ENCODE data around the gene MARVELD1. TPM values are rescaled to one million over a fixed set of nuclear protein-coding genes. Genes with fewer than 3 reads are reported as not detected.

The MARVELD1 gene
- total RNA-seq, 1 donor, result 5.5 TPM

GRCh38 chr10:97726636-97727178 is 13.2 kb downstream of the MARVELD1 start:
- no peaks in the 10 kb centered on the region for H3K27me3 ChIP-seq (ENCODE audit: insufficient read depth, low read length)
- no peaks in the 10 kb centered on the region for H3K4me1 ChIP-seq (ENCODE audit: insufficient read depth, low read length)
- no peaks in the 10 kb centered on the region for H3K9me3 ChIP-seq (ENCODE audit: low read depth, low read length)
- no peak overlapping the region for H3K4me3 ChIP-seq (ENCODE audit: low read length)

DNA sequence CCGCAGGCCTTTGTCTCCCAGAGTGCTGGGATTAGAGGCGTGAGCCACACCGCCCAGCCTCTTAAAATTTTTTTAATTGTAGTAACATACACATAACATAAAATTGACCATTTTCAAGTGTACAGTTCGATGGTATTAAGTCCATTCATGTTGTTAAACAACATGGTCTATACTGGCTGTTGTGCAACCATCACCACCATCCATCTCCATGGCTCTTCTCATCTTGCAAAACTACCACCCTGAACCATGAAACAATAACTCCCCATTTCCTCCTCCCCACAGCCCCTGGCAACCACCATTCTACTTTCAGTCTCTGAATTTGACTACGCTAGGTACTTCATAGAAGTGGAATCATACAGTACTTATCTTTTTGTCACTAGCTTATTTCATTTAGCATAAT is 15.5 kb downstream of the MARVELD1 start:
- no peaks in the 10 kb centered on the region for H3K27me3 ChIP-seq (ENCODE audit: insufficient read depth, low read length)
- H3K4me1 ChIP-seq (ENCODE audit: insufficient read depth, low read length), result no peaks in the 10 kb centered on the region
- no peaks in the 10 kb centered on the region for H3K9me3 ChIP-seq (ENCODE audit: low read depth, low read length)
- no peak overlapping the region for H3K4me3 ChIP-seq (ENCODE audit: low read length)

GRCh38 chr10:97731346-97732051 is 18.0 kb downstream of the MARVELD1 start:
- H3K4me3 ChIP-seq (ENCODE audit: low read length), result no peak overlapping the region
- no peaks in the 10 kb centered on the region for H3K27me3 ChIP-seq (ENCODE audit: insufficient read depth, low read length)
- H3K4me1 ChIP-seq (ENCODE audit: insufficient read depth, low read length), result peaks cover 1% of the 10 kb centered on the region
- H3K9me3 ChIP-seq (ENCODE audit: low read depth, low read length), result no peaks in the 10 kb centered on the region

DNA sequence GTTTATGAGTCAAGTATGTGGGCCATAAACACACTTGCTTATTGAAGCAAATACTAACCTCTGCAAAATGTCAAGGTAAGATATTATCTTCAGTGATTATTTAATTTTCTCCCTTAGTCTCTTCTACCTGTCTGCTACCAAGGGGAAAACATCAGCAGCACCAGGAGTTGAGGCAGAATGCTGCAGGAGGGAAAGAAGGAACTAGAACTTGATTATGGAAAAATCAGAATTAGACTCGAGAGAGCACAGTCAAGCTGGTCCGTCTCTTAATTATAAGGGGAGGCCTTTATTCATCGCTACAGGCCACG is 18.5 kb downstream of the MARVELD1 start:
- Histone ChIP-seq H3K4me3 (ENCODE audit: low read length) (no peak overlapping the region), H3K27me3 (ENCODE audit: insufficient read depth, low read length) (no peaks in the 10 kb centered on the region), H3K4me1 (ENCODE audit: insufficient read depth, low read length) (peaks cover 5% of the 10 kb centered on the region), H3K9me3 (ENCODE audit: low read depth, low read length) (no peaks in the 10 kb centered on the region)

- H3K4me1 ChIP-seq (ENCODE audit: insufficient read depth, low read length), result peaks cover 14% of the 10 kb centered on the region
- no peaks in the 10 kb centered on the region for H3K9me3 ChIP-seq (ENCODE audit: low read depth, low read length)
- no peaks in the 10 kb centered on the region for H3K27me3 ChIP-seq (ENCODE audit: insufficient read depth, low read length)
- H3K4me3 ChIP-seq (ENCODE audit: low read length), result no peak overlapping the region
Observed at GRCh38 chr10:97733256-97733655, 19.7 kb downstream of the MARVELD1 start.

DNA sequence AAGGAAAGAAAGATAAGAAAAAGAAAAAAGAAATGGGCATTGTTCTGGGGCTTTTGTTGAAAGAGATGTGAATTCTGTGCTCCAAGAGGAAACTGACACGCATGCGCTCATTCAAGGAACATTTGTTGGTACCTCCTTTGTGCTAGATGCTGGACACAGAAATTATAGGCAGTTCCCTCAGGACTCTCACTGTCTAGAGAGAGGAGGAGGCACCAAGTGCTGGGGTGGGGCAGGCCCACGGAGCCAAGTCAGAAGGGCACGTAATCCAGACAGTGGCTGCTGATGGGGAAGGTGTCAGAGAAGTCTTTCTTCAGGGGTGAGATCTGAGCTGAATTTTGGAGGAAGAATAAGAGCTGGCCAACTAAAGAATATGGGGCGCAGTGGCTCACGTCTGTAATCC is 20.5 kb downstream of the MARVELD1 start:
- Histone ChIP-seq H3K9me3 (ENCODE audit: low read depth, low read length) (no peaks in the 10 kb centered on the region), H3K4me3 (ENCODE audit: low read length) (no peak overlapping the region), H3K4me1 (ENCODE audit: insufficient read depth, low read length) (peaks cover 20% of the 10 kb centered on the region), H3K27me3 (ENCODE audit: insufficient read depth, low read length) (no peaks in the 10 kb centered on the region)

DNA sequence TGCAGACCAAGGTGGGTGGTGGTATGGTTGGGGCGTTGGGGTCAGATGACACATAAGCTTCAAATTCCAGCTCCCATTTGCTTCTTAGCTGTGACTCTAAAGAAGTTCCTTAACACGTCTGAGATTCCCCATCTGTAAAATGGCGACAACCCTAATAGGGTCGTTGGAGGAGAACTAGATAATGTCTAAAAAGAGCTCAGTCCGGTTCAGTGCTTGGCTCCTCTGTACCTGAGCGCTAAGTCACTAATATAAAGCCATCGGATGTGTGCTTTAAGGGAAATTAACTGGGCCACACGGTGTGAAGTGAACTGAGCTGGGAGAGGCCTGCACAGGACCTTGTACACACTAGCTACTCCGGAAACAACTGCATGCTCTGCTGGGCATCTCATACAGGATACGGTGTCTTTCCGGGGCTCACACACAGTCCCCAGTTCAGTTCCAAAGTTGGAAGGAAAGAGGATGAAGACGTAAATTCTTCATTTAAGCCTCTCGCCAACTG is 22.9 kb downstream of the MARVELD1 start:
- Histone ChIP-seq H3K9me3 (ENCODE audit: low read depth, low read length) (no peaks in the 10 kb centered on the region), H3K4me3 (ENCODE audit: low read length) (peak overlapping the region; percentile 97), H3K27me3 (ENCODE audit: insufficient read depth, low read length) (no peaks in the 10 kb centered on the region), H3K4me1 (ENCODE audit: insufficient read depth, low read length) (peaks cover 33% of the 10 kb centered on the region)

DNA sequence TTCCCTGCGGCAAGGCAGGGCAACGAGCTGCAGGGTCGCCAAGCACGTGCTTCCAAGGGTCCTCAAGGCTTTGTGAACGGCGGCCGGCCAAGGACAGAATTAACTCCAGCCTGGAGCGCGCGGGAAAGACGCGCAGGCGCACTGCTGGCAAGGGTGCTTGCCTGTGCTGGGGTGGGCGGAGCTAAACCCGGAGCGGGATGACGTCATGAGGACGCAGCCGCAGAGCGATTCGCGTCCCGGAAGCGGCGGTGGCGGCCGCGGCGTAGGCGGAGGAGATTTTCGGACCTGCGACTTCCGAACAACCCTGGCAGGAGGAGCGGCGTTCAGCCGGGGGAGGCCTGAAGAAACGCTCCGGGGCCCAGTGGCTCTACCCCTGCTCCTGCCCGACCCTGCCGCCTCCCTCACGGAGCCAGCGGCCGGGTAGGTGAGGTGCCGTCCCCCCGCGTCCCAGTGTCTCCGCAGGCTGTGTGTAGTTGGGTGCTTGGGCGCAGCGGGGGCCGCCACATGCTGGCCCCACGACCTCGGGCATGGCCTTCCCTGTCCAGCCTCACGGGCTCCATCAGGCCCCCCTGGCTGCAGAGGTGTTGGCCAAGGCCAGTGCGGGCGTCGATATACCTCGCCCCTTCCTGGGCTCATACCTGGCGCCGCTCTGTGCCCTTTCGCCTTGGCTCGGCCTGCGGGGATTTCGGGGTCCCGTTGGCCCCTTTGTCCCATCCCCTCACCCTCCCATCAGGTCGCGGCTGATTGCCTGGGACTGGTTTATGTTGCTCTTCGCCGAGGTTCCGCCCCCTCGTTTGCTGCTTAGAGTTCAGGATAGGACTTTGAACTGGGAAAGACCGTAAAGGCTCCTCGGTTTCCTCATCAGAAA is 23.6 kb downstream of the MARVELD1 start, which contains the start of gene ZFYVE27:
Gene ZFYVE27, plus strand, starts transcription at position 227 of the 868 bp plus-strand sequence. CDS start 1,350 bp downstream, outside the sequence.
- H3K27me3 ChIP-seq (ENCODE audit: insufficient read depth, low read length), result no peaks in the 10 kb centered on the region
- no peaks in the 10 kb centered on the region for H3K9me3 ChIP-seq (ENCODE audit: low read depth, low read length)
- H3K4me3 ChIP-seq (ENCODE audit: low read length), result peak within 1 kb of the TSS; percentile 97
- H3K4me1 ChIP-seq (ENCODE audit: insufficient read depth, low read length), result peaks cover 33% of the 10 kb centered on the region

DNA sequence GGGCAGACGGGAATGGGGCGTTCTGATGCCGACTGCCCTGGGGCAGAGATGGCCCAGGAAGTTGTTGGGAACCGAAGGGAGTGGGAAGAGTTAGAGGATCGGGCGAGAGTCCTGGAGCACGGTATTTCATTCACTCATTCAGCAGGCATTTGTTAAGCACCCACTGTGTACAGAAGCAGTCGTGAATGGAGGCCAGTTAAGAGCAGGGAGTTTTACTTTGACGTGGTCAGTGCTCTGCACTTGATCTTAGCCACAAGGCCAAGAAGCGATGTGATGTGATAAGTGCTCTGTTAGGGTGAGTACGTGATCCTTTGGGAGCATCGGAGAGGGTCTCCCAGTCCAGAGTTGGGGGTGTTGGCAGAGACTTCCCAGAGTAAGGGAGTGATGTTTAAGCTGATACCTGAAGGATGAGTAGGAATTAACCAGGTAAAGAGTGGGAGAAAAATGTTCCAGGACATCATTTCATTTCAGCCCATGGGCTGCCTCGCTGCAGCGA is 24.3 kb downstream of the MARVELD1 start:
- H3K27me3 ChIP-seq (ENCODE audit: insufficient read depth, low read length), result no peaks in the 10 kb centered on the region
- peaks cover 33% of the 10 kb centered on the region for H3K4me1 ChIP-seq (ENCODE audit: insufficient read depth, low read length)
- peak overlapping the region; percentile 97 for H3K4me3 ChIP-seq (ENCODE audit: low read length)
- no peaks in the 10 kb centered on the region for H3K9me3 ChIP-seq (ENCODE audit: low read depth, low read length)

GRCh38 chr10:97738616-97739015 is 25.1 kb downstream of the MARVELD1 start:
- no peaks in the 10 kb centered on the region for H3K9me3 ChIP-seq (ENCODE audit: low read depth, low read length)
- peaks cover 33% of the 10 kb centered on the region for H3K4me1 ChIP-seq (ENCODE audit: insufficient read depth, low read length)
- H3K4me3 ChIP-seq (ENCODE audit: low read length), result no peak overlapping the region
- no peaks in the 10 kb centered on the region for H3K27me3 ChIP-seq (ENCODE audit: insufficient read depth, low read length)

DNA sequence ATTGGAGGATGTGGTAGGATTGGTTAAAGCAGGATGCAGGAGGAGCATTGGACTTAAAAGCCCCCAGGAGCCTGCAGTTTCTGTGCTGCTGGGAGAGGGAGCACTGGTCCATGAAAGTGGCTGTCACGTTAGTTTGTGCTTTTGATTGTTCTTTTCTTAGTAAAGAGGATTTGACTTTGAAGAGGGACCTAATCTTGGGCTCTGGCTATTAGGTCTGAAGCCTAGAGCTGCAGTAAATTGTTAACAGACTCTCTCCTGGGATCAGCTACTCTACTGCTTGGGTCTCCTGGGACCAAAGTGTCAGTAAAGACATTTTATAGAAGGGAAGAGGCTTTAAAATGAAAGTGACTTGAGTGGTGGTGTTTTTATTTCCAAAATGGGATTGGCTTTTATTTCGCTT is 27.1 kb downstream of the MARVELD1 start:
- Histone ChIP-seq H3K4me1 (ENCODE audit: insufficient read depth, low read length) (peaks cover 33% of the 10 kb centered on the region), H3K4me3 (ENCODE audit: low read length) (no peak overlapping the region), H3K9me3 (ENCODE audit: low read depth, low read length) (no peaks in the 10 kb centered on the region), H3K27me3 (ENCODE audit: insufficient read depth, low read length) (no peaks in the 10 kb centered on the region)

GRCh38 chr10:97743169-97743943 is 29.8 kb downstream of the MARVELD1 start:
- no peaks in the 10 kb centered on the region for H3K27me3 ChIP-seq (ENCODE audit: insufficient read depth, low read length)
- H3K9me3 ChIP-seq (ENCODE audit: low read depth, low read length), result no peaks in the 10 kb centered on the region
- H3K4me1 ChIP-seq (ENCODE audit: insufficient read depth, low read length), result peaks cover 18% of the 10 kb centered on the region
- H3K4me3 ChIP-seq (ENCODE audit: low read length), result no peak overlapping the region

GRCh38 chr10:97744405-97745035 is 31.0 kb downstream of the MARVELD1 start:
- Histone ChIP-seq H3K4me3 (ENCODE audit: low read length) (no peak overlapping the region), H3K9me3 (ENCODE audit: low read depth, low read length) (no peaks in the 10 kb centered on the region), H3K4me1 (ENCODE audit: insufficient read depth, low read length) (peaks cover 13% of the 10 kb centered on the region), H3K27me3 (ENCODE audit: insufficient read depth, low read length) (no peaks in the 10 kb centered on the region)

GRCh38 chr10:97747573-97747972 is 34.0 kb downstream of the MARVELD1 start:
- Histone ChIP-seq H3K4me3 (ENCODE audit: low read length) (no peak overlapping the region), H3K27me3 (ENCODE audit: insufficient read depth, low read length) (no peaks in the 10 kb centered on the region), H3K9me3 (ENCODE audit: low read depth, low read length) (no peaks in the 10 kb centered on the region), H3K4me1 (ENCODE audit: insufficient read depth, low read length) (no peaks in the 10 kb centered on the region)
